NCI-H526 treated with DMSO at 0.1 percent for 48 hours (cell line): ENCODE data around the gene CHST3.

Experiments
- DNase-seq: peaks from one replicate; lab custom pipeline; 2025; lab: John Stamatoyannopoulos, UW

CHST3 gene

GRCh38 chr10:72058989-72059842 lies 95.0 kb downstream of the CHST3 start:
- DNase-seq, result no peak

- no peak for DNase-seq
These were observed 95.9 kb downstream of the CHST3 start for GRCh38 chr10:72059843-72060822.

- no peak for DNase-seq
These were observed 97.3 kb downstream of the CHST3 start for GRCh38 chr10:72061491-72061890.

- no peak for DNase-seq
These were observed 97.7 kb downstream of the CHST3 start for GRCh38 chr10:72061930-72062329.

GRCh38 chr10:72062382-72062781 lies 98.2 kb downstream of the CHST3 start:
- no peak for DNase-seq
